Brain microvascular endothelial cell (primary cell): ENCODE measurements around the gene LEKR1.

Experiments
- DNase-seq: peaks from one replicate; pipeline ENCODE4 v3.0.0-alpha.2; 2020
- H3K27ac ChIP-seq: fragments of 250-450 bp; sonication (Bioruptor Pico); 2 replicates; pipeline ENCODE4 v1.5.1; 2020; ENCODE audit warnings: mild to moderate bottlenecking, moderate library complexity
- H3K27me3 ChIP-seq: fragments of 250-450 bp; sonication (Bioruptor Pico); replicated peaks from 2 replicates; pipeline ENCODE4 v1.5.1; 2020; ENCODE audit warnings: mild to moderate bottlenecking
- H3K36me3 ChIP-seq: fragments of 250-450 bp; sonication (Bioruptor Pico); replicated peaks from 2 replicates; pipeline ENCODE4 v1.5.1; 2020; ENCODE audit warnings: mild to moderate bottlenecking
- H3K4me3 ChIP-seq: 2 replicates; pipeline ENCODE4 v1.5.1; 2011; ENCODE audit warnings: low read depth, mild to moderate bottlenecking, control low read depth, low read length, moderate library complexity
- in situ Hi-C: cut with HindIII; loops from 2 replicates; pipeline ENCODE4 v1.10.0; 2017; ENCODE audit warnings: low sequenced_read_pairs, low pct_ligation_motif_present
- TF ChIP-seq, protein P1 (sequence below): IDR thresholded peaks from 2 replicates; pipeline ENCODE4 v1.5.1; 2011; ENCODE audit warnings: low read depth, mild to moderate bottlenecking, moderate library complexity, low read length, control low read depth, inconsistent platforms; ENCODE audit errors: missing control alignments

The LEKR1 gene

DNA sequence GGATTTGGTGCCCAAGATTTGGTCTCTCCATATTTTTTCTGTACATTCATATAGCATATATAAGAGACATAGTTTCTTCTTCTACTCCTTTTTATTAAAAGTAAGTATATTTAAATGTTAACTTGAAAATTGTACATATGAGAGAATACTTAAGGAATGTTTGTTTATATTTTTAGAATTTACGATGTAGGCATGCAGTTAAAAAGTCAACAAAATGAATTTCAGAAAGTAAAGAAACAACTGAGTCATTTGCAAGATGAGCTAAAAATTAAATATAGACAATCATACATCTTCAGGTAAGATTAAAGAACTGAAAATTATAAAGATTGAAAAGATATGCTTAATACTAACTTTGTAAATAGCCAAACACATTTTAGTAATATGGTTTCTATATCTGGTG is 94.2 kb downstream of the LEKR1 start:
- Histone ChIP-seq H3K27ac (no peak overlapping the region), H3K36me3 (no peaks in the 10 kb centered on the region), H3K27me3 (no peaks in the 10 kb centered on the region), H3K4me3 (no peak overlapping the region)
- in situ Hi-C loops, result no loop called here
- TF ChIP-seq, protein P1, sequence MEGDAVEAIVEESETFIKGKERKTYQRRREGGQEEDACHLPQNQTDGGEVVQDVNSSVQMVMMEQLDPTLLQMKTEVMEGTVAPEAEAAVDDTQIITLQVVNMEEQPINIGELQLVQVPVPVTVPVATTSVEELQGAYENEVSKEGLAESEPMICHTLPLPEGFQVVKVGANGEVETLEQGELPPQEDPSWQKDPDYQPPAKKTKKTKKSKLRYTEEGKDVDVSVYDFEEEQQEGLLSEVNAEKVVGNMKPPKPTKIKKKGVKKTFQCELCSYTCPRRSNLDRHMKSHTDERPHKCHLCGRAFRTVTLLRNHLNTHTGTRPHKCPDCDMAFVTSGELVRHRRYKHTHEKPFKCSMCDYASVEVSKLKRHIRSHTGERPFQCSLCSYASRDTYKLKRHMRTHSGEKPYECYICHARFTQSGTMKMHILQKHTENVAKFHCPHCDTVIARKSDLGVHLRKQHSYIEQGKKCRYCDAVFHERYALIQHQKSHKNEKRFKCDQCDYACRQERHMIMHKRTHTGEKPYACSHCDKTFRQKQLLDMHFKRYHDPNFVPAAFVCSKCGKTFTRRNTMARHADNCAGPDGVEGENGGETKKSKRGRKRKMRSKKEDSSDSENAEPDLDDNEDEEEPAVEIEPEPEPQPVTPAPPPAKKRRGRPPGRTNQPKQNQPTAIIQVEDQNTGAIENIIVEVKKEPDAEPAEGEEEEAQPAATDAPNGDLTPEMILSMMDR, result no peak
- no peak for DNase-seq

DNA sequence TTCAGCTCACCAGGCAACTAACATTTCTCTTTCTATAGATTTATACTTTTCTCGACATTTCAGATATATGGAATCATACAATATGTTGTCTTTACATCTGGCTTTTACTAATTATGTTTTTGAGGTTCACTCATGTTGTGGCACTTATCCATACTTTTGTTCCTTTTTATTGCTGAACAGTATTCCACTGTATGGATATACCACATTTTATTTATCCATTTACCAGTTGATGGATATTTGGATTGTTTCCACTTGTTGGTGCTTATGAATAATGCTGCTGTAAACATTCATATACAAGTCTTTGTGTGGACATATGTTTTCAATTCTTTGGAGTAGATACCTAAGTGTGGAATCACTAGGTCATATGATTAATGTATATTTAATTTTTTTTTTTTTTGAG is 97.2 kb downstream of the LEKR1 start:
- no peaks in the 10 kb centered on the region for H3K36me3 ChIP-seq
- DNase-seq, result no peak
- H3K4me3 ChIP-seq, result no peak overlapping the region
- no peaks in the 10 kb centered on the region for H3K27me3 ChIP-seq
- no peak overlapping the region for H3K27ac ChIP-seq
- in situ Hi-C loops, result no loop called here
- TF ChIP-seq, protein P1, result no peak

DNA sequence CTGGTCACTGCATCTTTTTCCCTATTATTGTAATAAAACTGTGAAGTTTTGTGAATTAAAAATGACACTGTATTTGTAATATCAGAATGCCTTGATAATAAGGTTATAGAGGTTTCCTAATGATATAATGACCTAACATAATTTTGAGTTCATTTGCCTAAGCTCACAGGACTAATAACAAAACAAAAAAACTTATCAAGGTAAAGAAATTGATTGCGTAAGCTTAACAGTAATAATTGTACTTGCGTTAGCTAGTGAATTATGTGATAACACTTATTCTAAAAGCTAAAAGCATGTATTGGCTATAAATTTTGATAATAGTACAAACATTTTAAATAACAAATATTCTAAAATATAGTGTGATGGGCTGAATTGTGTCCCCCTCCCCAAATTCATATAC is 112.6 kb downstream of the LEKR1 start:
- H3K4me3 ChIP-seq, result no peak overlapping the region
- H3K36me3 ChIP-seq, result no peaks in the 10 kb centered on the region
- no peak overlapping the region for H3K27ac ChIP-seq
- TF ChIP-seq, protein P1, result no peak
- DNase-seq, result no peak
- in situ Hi-C loops, result no loop called here
- no peaks in the 10 kb centered on the region for H3K27me3 ChIP-seq

DNA sequence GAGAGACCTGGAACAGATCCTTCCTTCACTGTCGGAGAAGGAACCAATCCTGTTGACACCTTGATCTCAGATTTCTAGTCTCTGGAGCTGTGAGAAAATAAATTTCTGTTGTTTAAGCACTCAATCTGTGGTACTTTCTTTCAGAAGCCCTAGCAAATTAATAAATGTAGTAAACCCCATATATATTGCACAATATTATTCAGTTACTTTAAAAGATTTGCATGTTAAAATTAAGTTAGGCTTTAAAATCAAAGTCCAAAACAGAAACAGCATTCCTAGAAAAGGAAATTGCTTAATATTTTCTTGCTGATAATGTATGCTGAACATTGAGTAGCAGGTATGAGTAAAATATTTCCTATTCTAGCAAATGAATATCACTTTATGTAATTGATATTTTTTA is 113.2 kb downstream of the LEKR1 start:
- TF ChIP-seq, protein P1, result no peak
- in situ Hi-C loops, result no loop called here

DNA sequence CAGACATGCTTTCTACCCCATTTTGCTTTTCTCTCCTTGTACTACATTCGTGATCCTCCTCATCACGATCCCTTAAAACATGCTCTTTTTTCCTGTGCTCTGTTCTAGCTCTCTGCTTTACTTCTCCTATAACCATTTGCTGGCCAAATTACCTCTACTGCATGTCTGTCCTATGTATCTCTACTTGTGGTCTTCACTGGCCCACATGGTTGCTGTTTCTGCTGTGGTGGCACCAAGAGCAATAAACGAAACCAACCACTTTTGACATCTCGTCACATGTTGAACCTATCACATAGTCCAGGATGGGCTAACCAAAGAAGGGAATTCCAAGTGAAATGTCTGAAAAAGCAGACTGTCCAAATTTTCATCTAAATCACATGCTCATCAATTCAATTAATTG is 115.2 kb downstream of the LEKR1 start:
- in situ Hi-C loops, result no loop called here
- Histone ChIP-seq H3K27me3 (no peaks in the 10 kb centered on the region), H3K27ac (no peak overlapping the region), H3K4me3 (no peak overlapping the region), H3K36me3 (no peaks in the 10 kb centered on the region)
- DNase-seq, result no peak
- TF ChIP-seq, protein P1, result no peak

More for the DNA sequence above, 113.2 kb downstream of the LEKR1 start:
- H3K27me3 ChIP-seq, result no peaks in the 10 kb centered on the region
- no peak for DNase-seq
- no peaks in the 10 kb centered on the region for H3K36me3 ChIP-seq
- no peak overlapping the region for H3K4me3 ChIP-seq
- H3K27ac ChIP-seq, result no peak overlapping the region

DNA sequence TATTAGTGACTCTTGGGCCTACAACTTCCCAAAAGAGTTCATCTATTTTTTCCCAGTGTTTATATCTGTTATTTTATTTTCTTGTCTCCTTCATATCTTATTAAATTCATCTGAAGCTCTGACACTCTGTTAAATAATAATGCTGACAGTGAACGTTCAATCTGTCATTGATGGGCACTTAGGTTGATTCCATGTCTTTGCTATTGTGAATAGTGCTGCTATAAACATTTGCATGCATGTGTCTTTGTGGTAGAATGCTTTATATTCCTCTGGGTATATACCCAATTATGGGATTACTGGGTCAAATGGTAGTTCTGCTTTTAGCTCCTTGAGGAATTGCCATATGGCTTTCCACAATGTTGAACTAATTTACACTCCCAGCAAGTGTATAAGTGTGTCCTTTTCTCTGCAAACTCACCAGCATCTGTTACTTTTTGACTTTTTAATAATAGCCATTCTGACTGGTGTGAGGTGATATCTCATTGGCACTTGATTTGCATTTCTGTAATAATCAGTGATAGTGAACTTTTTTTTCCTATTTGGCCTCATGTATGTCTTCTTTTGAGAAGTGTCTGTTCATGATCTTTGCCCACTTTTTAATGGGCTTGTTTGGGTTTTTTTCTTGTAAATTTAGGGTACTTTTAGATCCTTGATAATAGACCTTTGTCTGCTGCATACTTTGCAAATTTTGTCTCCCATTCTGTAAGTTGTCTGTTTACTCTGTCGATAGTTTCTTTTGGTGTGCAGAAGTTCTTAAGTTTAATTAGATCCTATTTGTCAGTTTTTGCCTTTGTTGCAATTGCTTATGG is 122.5 kb downstream of the LEKR1 start:
- Histone ChIP-seq H3K27me3 (no peaks in the 10 kb centered on the region), H3K4me3 (no peak overlapping the region), H3K27ac (no peak overlapping the region), H3K36me3 (no peaks in the 10 kb centered on the region)
- in situ Hi-C loops, result no loop called here
- TF ChIP-seq, protein P1, result no peak
- DNase-seq, result no peak
